Vagina (tissue), 2 donors: ENCODE results near the gene SEPTIN5.

ENCODE experiments used
- CTCF ChIP-seq, 3 experiments: fragments of 450-650 bp in 2 of 3; fragments of 200-600 bp in 1 of 3; sonication (generic) in 1 of 3; IDR thresholded peaks; one replicate each; pipeline ENCODE4 v1.5.1; 2017 to 2019; ENCODE audit warnings: antibody characterized with exemption in 3 of 3, mild to moderate bottlenecking in 2 of 3, moderate library complexity in 2 of 3
- POLR2A ChIP-seq, 2 donors: fragments of 450-650 bp; IDR thresholded peaks; one replicate each; pipeline ENCODE4 v1.6.1; 2017; ENCODE audit warnings: antibody characterized with exemption in 2 of 2, mild to moderate bottlenecking in 2 of 2, moderate library complexity in 2 of 2
- POLR2AphosphoS5 ChIP-seq, 2 donors: sonication (generic); formaldehyde crosslinking; IDR thresholded peaks; one replicate each; pipeline ENCODE4 v1.9.0; 2017; ENCODE audit warnings: antibody characterized with exemption in 2 of 2, mild to moderate bottlenecking in 2 of 2, low read depth in 1 of 2; ENCODE audit not compliant: insufficient read depth in 1 of 2

GRCh38 chr22:19674129-19674928 lies 40.0 kb upstream of the SEPTIN5 start:
- no peak for TF ChIP-seq POLR2A (IDR thresholded peaks at IDR 0.05)
- no peak for TF ChIP-seq CTCF (IDR thresholded peaks at IDR 0.05)
- TF ChIP-seq POLR2AphosphoS5 (IDR thresholded peaks at IDR 0.05; ENCODE audit: insufficient read depth in 1 of 2, low read depth in 1 of 2), result no peak
